Raji (cell line): ENCODE measurements around the gene ELMO1.

Source experiments
- POLR2A ChIP-seq: IDR thresholded peaks from 2 replicates; pipeline ENCODE4 v1.6.1; 2011; ENCODE audit warnings: low read depth, low read length, control low read depth; ENCODE audit not compliant: insufficient read depth

The ELMO1 gene

GRCh38 chr7:37428681-37429434, 19.8 kb downstream of the ELMO1 start:
- no peak for TF ChIP-seq POLR2A

DNA sequence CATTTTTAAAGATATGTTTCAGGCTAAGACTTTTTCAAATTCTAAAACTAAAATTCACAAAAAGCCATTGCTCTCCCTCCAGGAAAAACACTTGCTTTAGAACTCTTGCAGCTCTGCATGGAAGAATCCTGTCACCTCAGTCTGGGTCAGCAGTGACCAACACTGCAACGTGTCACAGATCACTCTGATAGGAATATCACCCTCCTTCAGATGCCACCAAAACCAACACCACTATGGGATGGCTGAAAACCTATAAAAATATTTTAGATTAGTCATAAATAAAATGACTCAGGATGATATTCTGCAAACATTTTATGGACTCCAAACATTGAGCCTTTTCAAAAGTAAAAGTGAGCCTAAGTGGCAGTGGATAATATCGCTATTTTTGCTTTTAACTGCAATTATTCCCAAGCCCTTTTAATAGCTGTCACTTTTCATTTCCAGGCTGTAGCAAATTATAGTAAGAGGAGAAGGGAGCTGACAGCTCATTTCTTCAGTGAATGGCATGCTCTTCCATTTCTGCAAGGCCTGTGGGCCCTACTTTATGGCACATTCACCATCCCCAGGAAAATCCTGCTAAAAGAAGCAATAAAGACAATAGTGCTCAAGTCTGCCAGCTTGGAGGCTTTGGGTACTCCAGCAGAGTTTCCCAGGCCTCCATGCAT, 21.3 kb downstream of the ELMO1 start:
- no peak for TF ChIP-seq POLR2A

GRCh38 chr7:37425498-37425897, 23.2 kb downstream of the ELMO1 start:
- TF ChIP-seq POLR2A = no peak

DNA sequence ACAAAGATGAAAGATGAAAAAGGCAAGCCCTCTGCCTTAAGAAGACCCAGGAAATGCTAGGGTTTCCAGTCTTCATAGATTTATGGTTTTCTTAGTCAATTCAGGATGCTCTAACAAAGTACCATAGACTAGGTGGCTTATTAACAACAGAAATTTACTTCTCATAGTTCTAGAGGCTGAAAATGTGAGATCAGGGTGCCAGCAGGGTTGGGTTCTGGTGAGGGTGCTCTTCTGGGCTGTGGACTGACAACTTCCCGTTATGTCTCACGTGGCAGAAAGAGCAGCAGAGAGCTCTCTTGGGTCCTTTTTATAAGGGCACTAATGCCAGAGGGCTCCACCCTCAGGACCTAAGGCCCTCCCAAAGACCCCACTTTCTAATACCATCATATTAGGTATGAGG, 23.7 kb downstream of the ELMO1 start:
- TF ChIP-seq POLR2A = no peak

GRCh38 chr7:37424521-37424920, 24.1 kb downstream of the ELMO1 start:
- TF ChIP-seq POLR2A = no peak

DNA sequence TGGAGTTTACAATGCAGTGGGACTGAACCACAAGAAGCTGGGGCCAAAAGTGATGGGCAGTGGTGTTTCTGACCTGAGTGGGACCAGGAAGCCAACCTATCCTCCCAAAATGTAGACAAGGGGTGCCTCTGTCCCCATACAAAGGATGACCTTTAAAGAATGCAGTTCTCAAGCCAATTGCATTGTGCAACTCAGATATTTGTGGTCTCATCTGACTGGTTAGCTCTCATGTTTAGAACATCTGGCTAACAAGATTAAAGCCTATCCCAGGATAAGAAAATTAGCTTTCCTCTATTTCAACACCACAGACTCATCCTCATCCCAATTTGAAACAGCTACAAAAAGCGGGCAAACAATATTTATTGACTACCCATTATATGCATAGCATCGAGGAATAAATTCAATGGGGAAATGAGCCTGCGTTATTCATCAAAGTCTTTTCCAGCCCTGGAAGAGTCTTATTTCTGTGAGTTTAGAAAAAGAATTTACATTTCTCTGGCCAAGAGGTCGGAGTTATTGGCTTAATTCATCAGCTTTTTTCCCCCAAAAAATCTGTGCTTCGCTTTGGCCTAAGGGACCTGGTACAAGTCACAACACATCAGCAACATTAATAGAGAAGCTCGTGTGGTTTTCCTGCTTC, 26.7 kb downstream of the ELMO1 start:
- no peak for TF ChIP-seq POLR2A

DNA sequence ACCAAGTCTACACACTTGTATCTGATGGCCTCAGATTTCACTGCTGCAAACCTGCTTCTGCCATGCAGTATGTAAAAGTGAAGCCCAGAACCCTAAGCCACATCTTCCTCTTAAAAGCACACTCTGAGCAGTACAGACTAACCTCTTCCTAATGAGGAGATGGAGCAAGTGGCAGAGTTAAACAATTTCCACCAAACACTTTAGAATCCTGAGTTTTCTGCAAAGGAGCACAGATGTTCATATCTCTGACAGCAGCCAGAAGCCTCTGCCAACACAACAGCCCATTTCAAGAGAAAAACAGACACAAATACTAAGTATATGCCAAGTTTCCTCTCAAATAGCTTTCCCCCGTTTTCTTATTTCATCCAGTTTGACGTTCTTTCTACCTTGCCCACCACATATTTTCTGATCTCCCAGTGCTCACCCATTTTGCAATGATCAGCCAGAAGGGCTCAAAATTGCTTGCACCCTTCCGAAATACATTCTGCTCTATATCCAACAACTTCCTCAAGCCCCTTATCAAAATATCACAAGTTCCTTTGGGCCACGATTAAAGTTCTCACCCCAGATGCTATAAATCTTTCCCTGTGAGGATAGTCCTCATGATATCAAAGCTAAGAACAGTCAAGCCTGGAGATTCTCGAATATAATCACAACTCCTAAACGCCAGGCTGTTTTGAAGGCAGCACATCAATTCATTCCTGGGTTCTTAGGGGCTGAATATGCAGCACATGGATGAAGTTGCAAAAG, 27.5 kb downstream of the ELMO1 start:
- TF ChIP-seq POLR2A = no peak

GRCh38 chr7:37419496-37419895, 29.2 kb downstream of the ELMO1 start:
- no peak for TF ChIP-seq POLR2A

DNA sequence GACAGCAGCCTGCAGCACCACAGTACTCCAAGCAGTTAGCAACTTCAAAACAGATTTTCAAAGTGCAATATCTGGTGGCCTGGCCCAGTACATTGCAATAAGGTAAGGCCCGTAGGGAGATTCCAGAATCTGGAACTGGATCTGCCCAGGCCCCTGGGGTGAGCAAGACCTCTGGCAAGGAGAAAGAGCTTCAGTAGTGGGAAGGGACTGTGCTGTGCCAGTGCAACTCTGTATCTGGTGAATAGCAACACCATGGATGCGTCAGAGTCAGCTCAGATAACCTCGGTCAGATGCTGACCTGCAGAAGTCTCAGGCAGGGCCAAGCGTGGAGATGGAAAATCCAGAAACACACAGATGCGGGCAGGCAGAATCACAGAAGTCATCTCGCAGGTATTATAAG, 30.3 kb downstream of the ELMO1 start:
- TF ChIP-seq POLR2A = no peak

DNA sequence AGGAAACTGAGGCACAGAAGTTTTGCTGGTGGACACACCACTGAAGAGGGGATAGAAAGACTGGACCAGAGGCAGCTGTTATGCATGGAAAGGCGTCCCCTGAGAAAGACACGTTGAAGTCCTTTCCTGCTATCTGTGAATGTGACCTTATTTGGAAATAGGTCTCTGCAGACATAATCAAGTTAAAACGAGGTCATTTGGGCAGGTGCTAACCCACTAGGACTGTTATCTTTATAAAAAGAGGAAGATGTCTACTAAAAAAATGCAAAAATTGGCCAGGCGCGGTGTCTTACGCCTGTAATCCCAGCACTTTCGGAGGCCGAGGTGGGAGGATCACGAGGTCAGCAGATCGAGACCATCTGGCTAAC, 31.6 kb downstream of the ELMO1 start:
- no peak for TF ChIP-seq POLR2A

DNA sequence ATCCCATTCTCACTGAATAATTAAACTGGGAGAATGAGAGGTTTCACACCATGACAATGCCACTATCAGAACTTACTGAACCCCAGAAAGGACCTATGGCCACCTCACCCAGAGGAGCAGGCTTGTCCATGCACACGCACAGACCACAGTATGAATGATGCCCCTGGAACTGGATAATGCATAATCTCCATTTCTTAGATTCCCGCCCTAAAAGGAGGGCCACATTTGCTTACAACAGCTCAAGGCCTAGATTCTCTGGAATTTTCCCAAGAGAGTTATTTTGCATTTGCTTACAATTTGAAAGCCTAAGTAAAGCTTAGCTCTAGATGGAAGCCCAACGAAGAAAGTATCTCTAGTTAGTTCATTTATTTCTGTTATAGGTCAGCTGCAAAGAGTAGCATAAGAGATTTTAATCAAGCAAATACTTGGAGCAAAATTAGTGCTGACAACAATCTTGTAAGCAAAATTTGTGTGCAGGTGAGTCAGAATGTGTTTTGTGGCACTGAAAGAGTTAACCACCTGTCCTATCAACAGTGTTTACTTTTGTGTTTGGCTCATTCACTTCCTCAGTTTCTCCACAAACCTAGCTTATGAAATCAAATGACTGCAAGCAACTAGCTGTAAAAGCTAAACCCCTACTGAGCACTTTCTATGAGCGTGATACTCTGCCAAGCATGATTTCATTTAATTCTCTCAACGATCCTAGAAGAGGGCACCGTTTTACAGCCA, 32.1 kb downstream of the ELMO1 start:
- TF ChIP-seq POLR2A = no peak

GRCh38 chr7:37415629-37416028, 33.0 kb downstream of the ELMO1 start:
- TF ChIP-seq POLR2A = no peak

- TF ChIP-seq POLR2A = no peak
Measured at GRCh38 chr7:37414352-37414983, 34.2 kb downstream of the ELMO1 start.

DNA sequence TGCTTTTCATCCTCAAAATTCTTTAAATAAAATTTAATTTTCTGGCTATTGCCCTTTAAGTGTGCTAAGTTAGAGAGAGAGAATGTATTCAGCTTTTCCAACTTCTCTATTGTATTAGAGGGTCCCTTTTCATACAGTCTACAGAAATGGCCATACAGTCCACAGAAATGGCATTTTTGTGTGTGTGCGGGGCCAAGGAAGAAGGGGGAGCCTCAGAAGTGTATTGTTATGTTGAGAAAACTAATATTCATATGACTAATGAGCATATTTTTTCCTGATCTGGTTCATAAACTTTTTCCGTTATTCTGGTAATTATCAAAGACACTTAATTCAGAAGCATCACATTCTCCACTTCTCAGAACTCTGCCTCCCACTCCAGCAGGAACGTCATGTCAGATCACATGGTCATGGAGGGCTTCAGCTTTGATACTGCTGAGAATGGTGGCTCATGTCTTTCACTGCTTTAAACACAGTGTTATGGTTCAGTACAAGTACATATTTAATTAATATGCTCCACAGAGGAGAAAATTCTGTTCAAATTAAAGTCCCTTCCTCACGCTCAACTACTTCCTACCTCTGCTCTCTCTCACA, 37.1 kb downstream of the ELMO1 start:
- TF ChIP-seq POLR2A = no peak
